AML-193 (cell line): ENCODE measurements around the gene PLEKHH1.

Experiments
- DNase-seq, 2 experiments: peaks; one replicate each; lab custom pipeline; 2025; lab: John Stamatoyannopoulos, UW

PLEKHH1 gene

DNA sequence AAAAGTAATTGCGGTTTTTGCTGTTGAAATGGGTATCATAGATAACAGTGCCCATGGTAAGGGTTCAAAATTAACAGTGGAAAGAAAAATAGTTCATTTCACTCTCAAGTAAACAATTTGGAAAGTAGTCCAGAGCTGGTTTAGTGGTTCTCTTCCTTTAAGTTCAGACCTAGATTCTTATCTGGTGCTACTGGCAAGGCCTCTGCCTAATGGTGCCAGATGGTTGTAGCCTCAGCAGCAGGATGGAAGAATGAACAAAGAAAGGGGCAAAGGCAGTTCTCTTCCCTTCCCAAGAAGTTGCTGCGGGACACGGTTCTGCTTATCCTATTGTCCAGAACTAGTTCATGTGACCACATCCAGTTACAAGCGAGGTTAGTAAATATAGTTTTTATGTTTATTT lies 97.1 kb downstream of the PLEKHH1 start:
- no peak for DNase-seq

GRCh38 chr14:67630938-67631337 lies 97.8 kb downstream of the PLEKHH1 start:
- no peak for DNase-seq

DNA sequence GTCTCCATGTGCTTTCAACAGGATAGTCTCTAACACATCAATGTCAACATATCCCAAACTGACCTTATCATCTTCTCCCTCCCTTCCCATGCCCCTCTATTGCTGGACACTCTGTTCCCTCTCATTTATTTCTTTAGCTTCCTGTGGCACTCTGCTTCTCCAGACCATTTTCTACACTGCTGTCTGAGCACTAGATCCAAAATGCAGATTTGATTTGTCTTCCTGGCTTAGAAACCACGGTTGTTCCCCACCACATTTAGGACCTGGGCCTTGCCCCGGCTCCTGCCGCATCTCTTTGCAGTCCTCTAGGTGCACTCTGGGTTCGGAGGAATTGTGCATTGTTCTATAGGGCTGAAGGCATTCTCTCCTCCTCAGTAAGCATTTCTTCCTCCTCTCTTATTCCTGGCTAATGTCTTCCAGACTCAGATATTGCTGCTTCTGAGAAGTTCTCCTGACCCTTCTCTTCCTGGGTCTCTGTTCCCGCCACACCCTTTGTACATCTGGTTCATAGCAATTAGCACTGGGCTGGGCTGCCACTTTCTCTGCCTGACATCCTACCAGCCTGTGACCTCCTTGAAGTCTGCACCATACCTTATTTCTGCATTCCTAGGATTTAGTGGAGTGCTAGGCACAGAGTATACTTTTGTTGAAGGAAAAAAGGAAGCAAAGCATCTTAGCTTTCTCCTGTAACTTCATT lies 100.5 kb downstream of the PLEKHH1 start:
- DNase-seq, result no peak

- no peak for DNase-seq
Observed at GRCh38 chr14:67636361-67636919, 103.3 kb downstream of the PLEKHH1 start.

- DNase-seq, result no peak
Observed at GRCh38 chr14:67638642-67639041, 105.6 kb downstream of the PLEKHH1 start.
